ENCODE results near the gene MOCS1.

The MOCS1 gene

GRCh38 chr6:39924283-39924682, 10.0 kb downstream of the MOCS1 start:
- no peak for DNase-seq (ENCODE audit: low read depth)

GRCh38 chr6:39923861-39924260, 10.4 kb downstream of the MOCS1 start:
- no peak for DNase-seq (ENCODE audit: low read depth)

- DNase-seq (ENCODE audit: low read depth), result no peak
Observed at GRCh38 chr6:39923394-39923793, 10.9 kb downstream of the MOCS1 start.

GRCh38 chr6:39922821-39923220, 11.4 kb downstream of the MOCS1 start:
- DNase-seq (ENCODE audit: low read depth), result no peak

GRCh38 chr6:39920157-39920556, 14.1 kb downstream of the MOCS1 start:
- DNase-seq (ENCODE audit: low read depth), result no peak

- DNase-seq (ENCODE audit: low read depth), result no peak
Observed at GRCh38 chr6:39918831-39919230, 15.4 kb downstream of the MOCS1 start.

- DNase-seq (ENCODE audit: low read depth), result no peak
Observed at GRCh38 chr6:39917981-39918380, 16.3 kb downstream of the MOCS1 start.

GRCh38 chr6:39917329-39917728, 16.9 kb downstream of the MOCS1 start:
- no peak for DNase-seq (ENCODE audit: low read depth)

- no peak for DNase-seq (ENCODE audit: low read depth)
Observed at GRCh38 chr6:39915866-39916265, 18.4 kb downstream of the MOCS1 start.

GRCh38 chr6:39914239-39914638, 20.0 kb downstream of the MOCS1 start:
- DNase-seq (ENCODE audit: low read depth), result no peak

GRCh38 chr6:39913391-39913916, 20.8 kb downstream of the MOCS1 start:
- DNase-seq (ENCODE audit: low read depth), result no peak

GRCh38 chr6:39912446-39912845, 21.8 kb downstream of the MOCS1 start:
- DNase-seq (ENCODE audit: low read depth), result no peak

GRCh38 chr6:39911513-39912125, 22.6 kb downstream of the MOCS1 start:
- no peak for DNase-seq (ENCODE audit: low read depth)

GRCh38 chr6:39910744-39911143, 23.5 kb downstream of the MOCS1 start:
- DNase-seq (ENCODE audit: low read depth), result no peak

- no peak for DNase-seq (ENCODE audit: low read depth)
Observed at GRCh38 chr6:39910164-39910563, 24.1 kb downstream of the MOCS1 start.

GRCh38 chr6:39909701-39910100, 24.6 kb downstream of the MOCS1 start:
- DNase-seq (ENCODE audit: low read depth), result no peak

GRCh38 chr6:39908838-39909583, 25.3 kb downstream of the MOCS1 start:
- no peak for DNase-seq (ENCODE audit: low read depth)

GRCh38 chr6:39907871-39908575, 26.2 kb downstream of the MOCS1 start:
- DNase-seq (ENCODE audit: low read depth), result no peak

GRCh38 chr6:39906318-39906761, 27.9 kb downstream of the MOCS1 start:
- DNase-seq (ENCODE audit: low read depth), result no peak

- DNase-seq (ENCODE audit: low read depth), result no peak
Observed at GRCh38 chr6:39905640-39905975, 28.7 kb downstream of the MOCS1 start.

GRCh38 chr6:39904946-39905639, 29.2 kb downstream of the MOCS1 start:
- DNase-seq (ENCODE audit: low read depth), result no peak

- DNase-seq (ENCODE audit: low read depth), result no peak
Observed at GRCh38 chr6:39903656-39904055, 30.6 kb downstream of the MOCS1 start.
